Activated CD8-positive, alpha-beta memory T cell treated with anti-CD3 and anti-CD28 coated beads, Interleukin-2, amount 50 U/mL, for 1 hour (primary cell): Measurements from ENCODE around the gene NPLOC4.
A peak's percentile ranks its signal among the peaks of the same experiment; 100 is the strongest.
"Not testable (repeated sequence)": the region's sequence is repeated elsewhere in the genome, so short reads cannot be mapped to it uniquely, and the experiment has no call there.

Source experiments
- DNase-seq: peaks from one replicate; pipeline ENCODE4 v3.0.0-alpha.2; 2020; ENCODE audit errors: extremely low read depth

NPLOC4 gene

DNA sequence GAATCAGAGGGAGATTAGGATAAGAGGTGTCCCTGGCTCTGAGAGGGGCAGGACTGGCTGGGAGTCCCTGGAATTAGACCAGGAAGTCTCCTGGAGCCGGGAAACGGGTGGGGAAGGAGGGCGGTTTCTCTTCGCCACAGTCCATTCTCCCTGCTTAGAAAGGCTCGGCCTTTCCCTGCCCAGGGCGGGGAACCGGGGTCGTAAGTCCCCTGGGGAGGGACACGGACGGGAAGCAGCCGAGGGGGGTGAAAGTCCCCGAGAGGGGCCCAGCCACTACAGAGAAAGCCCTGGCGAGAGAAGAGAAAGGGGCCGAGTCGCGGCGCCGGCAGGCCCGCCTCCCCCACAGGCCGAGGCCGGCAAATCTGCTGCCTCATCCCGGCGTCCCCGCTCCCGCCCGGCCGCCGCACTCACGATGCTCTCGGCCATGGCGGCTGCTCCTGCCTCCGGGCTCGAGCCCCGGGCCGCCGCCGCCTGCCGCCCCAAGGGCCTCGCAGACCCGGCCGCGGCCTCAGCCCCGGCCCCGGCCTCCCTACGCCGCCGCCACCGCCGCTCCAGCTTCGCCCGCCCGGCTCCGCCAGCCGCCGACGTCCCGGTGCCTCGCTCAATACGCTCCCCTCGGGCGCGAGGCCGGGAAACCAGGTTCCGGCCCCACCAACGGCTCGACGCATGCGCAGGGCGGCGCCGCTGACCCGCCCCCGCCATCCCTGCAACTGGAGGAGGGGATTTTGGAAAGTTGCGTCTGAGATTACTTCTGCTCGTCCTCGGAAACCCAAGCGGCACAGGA lies at the start of gene NPLOC4, which contains the start of gene TSPAN10:
Gene NPLOC4 (minus strand): TSS at position 608 of the 784 bp plus-strand sequence. CDS start 182 bp downstream, at position 426.
Gene TSPAN10 (plus strand): TSS at position 692 of the 784 bp plus-strand sequence. CDS start 5,217 bp downstream, outside the sequence.
- DNase-seq: peak; percentile 50

- DNase-seq: no peak
Observed at GRCh38 chr17:81686614-81687013, 49.7 kb upstream of the NPLOC4 start.

- no peak for DNase-seq
Observed at GRCh38 chr17:81685108-81685507, 48.2 kb upstream of the NPLOC4 start.

DNA sequence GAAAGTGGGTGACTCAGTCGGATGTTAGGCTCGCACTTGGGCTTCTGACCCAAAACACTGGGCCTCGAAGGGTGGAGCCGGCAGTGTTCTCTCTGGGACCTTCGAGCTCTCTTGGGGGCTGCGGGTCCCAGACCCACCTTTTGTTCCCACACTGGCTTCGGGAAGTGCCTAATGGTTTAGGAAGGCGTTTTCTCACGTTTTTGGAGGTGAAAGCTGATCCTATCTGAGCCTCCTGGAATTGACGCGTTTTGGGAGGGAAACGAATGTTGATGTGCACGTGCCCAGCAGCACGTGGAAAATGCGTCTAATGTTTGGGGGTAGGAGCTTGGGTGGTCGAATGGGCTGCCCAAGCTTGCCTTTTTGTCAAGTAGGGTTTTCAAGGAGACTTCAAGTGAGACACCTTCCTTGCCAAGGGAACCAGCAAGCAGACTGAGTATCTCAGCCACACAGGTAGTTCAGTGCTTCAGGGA lies 47.6 kb upstream of the NPLOC4 start:
- no peak for DNase-seq

DNA sequence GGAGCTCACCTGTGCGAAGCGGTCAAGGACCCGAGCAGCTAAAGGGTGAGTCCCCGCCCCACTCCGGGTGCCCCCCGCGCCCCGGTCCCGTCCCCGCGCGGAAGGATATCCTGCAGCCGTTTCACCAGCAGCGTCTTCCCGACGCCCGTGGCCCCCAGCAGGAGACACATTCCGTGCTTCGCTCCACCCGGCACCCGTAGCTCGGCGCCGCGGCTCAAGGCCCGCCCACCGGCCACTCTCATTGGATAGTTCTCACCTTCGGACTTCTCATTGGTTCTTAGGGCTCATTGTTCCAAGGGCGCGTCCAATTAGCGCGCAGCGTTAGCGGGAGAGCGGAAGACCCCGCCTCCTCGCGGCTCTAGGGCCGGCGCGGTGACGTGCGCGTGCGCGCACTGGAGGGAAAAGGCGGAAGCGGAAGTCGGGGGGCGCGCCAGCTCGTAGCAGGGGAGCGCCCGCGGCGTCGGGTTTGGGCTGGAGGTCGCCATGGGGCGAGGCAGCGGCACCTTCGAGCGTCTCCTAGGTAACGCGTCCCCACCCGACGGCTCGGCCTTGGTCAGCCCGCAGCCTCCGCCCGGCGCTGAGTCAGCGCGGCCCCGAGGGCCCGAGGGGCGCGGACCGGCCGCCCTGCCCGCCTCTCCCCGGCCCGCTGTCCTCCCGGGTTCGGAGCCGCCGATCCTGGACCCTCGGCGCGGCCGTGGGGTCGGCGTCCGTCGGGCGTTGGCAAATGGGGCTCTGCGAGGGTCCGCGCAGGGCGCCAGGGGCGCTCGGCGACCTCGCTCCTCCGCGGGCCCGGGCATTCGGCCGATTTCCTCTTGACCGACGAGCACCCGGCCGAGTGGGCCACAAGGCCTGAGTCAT lies 46.9 kb upstream of the NPLOC4 start, which contains the start of the genes ARL16 and HGS:
Gene ARL16 (minus strand): TSS at position 214 of the 858 bp plus-strand sequence. CDS start 44 bp downstream, at position 170.
Gene HGS (plus strand): TSS at position 428 of the 858 bp plus-strand sequence. CDS start 56 bp downstream, at position 484.
- peak; percentile 93 for DNase-seq

DNA sequence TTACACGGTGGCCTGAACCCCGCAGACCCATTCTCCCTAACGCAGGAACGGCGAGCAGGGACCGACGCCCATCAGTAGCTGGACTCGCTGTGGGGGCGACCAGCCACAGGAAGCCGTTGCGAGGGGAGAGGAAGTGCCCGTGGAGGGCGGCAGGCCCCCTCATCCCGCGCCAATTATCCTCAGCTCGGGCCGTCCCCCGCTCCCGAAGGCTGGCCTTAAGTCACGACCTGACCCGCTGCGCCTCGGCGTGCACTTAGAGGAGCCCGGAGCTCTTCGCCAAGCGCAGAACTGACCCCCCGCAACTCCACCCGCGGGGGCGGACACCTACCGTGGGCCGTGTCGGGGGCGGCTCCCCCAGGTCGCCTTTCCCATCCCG lies 46.3 kb upstream of the NPLOC4 start:
- no peak for DNase-seq

DNA sequence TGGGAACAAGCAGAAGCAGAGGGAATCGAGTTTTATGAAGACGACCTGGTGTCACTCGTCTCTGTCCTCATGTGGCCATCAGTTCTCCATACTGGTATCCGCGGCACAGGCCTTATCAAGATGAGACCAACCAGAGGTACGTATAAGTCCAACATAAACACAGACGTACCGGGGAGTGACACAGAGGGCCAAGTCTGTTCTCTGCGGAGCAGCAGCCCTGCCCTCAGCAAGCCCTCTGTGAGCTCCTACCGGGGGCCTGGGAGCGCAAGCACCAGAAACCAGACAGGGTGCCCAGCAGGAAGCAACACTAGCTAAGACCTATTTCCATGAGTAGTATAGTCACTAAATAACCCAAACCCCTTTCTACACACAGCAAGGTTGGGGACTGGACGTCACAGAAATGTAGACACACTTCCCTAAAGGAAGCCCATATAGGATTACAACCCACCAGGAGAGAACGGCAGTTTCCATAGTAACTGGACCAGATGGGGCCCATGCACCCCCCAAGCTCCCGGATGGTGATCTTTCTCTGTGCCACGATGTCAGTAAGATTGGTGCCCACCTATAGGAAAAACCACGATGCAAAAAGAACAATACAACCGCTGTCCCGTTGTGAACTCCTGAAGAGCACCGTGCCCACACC lies 45.8 kb upstream of the NPLOC4 start:
- no peak for DNase-seq

- no peak for DNase-seq
Observed at GRCh38 chr17:81681672-81682071, 44.8 kb upstream of the NPLOC4 start.

DNA sequence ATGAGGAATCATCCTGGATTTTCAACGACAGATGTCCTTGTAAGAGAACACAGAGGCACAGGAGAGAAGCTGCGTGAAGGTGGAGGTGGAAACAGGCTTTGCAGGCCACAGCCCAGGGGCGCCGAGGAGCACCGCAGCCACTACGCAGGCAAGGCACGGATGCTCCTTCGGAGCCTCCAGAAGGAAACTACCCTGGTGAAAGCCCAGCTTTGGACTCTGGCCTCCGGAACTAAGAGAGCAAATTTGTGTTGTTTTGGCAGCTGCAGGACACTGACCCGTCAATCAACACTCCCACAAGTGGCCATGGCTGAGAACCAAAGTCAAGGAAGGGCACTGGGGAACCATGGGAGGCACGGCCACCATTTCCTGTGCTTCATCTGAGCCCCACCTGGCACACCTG lies 43.2 kb upstream of the NPLOC4 start:
- DNase-seq: no peak

DNA sequence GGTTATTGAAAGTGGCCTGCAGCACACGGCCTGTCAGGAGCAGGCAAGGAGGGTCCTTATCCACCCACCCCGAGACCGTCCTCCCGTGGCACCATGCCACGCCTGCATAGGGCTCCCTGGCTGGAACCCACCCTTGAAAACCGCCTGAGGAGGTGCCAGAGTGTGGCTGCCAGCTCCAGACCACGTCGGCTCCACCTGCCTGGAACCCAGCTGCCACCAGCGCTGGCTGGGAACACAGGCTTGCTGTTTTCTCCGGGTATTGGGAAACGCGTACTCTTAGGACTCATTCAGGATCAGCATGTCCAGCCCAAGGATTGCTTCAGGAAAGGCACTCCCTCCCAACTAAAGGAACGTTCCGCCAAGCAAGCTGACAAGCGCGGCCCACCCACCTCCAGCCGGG lies 40.0 kb upstream of the NPLOC4 start:
- DNase-seq: no peak

GRCh38 chr17:81675515-81676221 lies 38.8 kb upstream of the NPLOC4 start:
- DNase-seq: not testable (repeated sequence)

GRCh38 chr17:81673561-81674258 lies 36.8 kb upstream of the NPLOC4 start:
- no peak for DNase-seq

DNA sequence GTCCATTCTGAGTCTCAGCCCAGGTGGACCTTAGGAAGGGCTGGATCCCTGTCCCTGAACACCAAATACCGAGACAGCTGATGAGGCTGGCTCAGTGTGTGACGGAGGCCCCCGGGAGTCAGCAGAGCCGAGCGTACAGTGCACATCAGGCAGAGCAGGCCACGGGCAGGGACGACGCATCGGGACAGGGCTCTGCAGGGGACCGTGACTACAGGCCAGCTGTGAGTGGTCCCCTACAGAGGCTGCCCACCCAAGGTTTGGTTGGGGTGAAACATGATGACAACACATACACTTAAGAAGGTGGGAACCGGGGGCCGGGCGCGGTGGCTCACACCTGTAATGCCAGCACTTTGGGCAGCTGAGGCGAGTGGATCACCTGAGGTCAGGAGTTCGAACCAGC lies 36.0 kb upstream of the NPLOC4 start:
- no peak for DNase-seq

DNA sequence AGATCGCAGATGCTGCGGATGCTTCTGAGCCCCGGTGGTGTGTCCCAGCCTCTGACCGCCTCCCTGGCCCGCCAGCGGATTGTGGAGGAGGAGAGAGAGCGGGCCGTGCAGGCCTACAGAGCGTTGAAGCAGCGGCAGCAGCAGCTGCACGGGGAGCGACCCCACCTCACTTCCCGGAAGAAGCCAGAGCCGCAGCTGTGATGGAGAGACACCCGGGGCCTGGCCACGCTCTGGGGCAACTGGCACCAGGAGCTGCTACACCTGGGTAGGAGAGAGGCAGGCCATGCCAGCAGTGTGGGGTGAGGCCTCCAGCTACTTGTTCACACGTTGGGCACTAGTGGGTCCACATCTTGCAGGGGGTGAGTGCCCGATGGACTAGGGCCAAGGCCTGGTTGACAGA lies 35.6 kb upstream of the NPLOC4 start:
- DNase-seq: no peak

DNA sequence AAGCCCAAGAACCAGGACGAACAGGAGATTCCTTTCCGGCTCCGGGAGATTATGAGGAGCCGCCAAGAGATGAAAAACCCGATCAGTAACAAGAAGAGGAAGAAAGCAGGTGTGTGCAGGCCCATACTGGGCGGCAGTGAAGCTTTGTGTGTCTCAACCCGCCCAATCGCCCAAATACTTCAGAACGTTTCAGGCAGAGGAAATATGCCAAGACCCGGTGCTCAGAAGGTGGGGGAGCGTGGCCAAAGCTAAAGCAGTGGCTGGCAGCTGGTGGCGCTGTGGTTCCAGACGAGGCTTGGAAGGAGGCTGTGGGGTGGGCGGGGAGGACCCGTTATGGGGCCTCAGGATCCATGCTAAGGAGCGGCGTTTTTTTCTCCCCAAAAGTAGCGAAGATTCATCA lies 30.8 kb upstream of the NPLOC4 start:
- DNase-seq: no peak

GRCh38 chr17:81666342-81667191 lies 29.7 kb upstream of the NPLOC4 start, which contains the start of the genes CCDC137 and OXLD1:
TSS of gene CCDC137 (plus strand) at chr17:81666737. CDS start at chr17:81666767, 30 bp downstream.
TSS of gene OXLD1 (minus strand) at chr17:81666605. CDS start at chr17:81666577, 28 bp downstream.
- DNase-seq: peak; percentile 78

DNA sequence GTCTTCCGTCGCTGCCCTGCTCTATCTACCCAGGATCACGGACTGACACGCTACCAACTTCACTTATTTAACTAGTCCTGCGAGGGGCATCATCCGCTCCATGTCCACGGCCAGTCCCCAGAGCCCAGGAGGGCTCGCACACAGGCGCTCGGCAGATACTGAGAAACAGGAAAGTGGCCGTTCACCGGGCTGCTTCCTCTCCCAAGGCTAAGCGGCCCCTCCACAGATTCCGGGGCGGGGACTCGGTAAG lies 29.1 kb upstream of the NPLOC4 start:
- no peak for DNase-seq

DNA sequence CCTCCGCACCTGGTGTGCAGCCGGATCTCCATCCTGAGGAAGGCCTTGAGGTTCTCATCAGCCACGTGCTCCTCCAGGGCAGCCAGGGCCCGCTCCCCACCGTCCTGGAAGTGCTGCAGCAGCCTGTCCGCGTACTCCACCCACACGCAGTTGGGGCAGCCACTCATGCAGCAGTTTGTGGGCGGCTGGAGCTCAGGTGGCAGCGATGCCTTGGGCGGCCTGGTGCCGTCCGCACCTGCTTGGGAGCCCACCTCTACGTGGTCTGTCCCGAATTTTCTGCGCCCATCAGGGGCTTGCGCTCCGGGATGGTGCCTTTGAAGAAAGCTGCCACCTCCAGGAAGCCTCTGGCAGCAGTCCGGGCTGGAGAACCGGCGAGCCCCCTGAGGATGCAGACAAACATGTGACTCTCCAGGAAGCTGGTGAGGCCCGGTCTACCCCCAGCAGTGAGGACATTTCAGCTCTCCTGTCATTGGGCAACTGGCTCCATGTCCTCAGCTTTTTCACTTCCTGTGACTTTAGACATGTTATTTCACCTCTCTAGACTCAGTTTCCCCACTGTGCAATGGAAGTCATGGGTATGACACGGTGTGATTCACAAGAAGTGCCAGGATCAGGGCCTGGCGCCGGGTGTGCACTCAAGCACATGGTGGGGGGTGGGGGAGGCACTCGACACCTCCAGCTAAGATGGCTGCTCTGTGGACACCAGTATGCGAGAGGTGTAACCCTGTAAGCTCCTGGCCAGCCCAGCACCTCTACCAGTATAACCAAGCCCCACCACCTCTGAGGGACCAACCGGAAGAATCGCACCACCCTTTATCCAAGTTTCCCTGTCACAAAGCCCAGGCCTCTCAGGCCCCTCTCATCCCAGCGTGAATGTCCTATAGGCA lies 28.5 kb upstream of the NPLOC4 start:
- no peak for DNase-seq

GRCh38 chr17:81664051-81664470 lies 27.1 kb upstream of the NPLOC4 start:
- no peak for DNase-seq
